GM18520 (cell line): Measurements from ENCODE around the gene SIK3.
"Not testable (repeated sequence)": the region's sequence is repeated elsewhere in the genome, so short reads cannot be mapped to it uniquely, and the experiment has no call there.

ENCODE experiments used
- ATAC-seq: cut with Tn5 transposase; IDR thresholded peaks from one replicate; pipeline ENCODE4 v1.9.1; 2021; ENCODE audit not compliant: unreplicated experiment

SIK3 gene

GRCh38 chr11:116844722-116845121, 253.5 kb downstream of the SIK3 start:
- no peak for ATAC-seq

- no peak for ATAC-seq
These were observed 254.6 kb downstream of the SIK3 start for GRCh38 chr11:116843661-116844060.

- ATAC-seq, result no peak
These were observed 255.3 kb downstream of the SIK3 start for GRCh38 chr11:116842909-116843308.

GRCh38 chr11:116842117-116842516, 256.1 kb downstream of the SIK3 start:
- no peak for ATAC-seq

GRCh38 chr11:116840746-116841296, 257.4 kb downstream of the SIK3 start:
- ATAC-seq, result no peak

- no peak for ATAC-seq
These were observed 257.9 kb downstream of the SIK3 start for GRCh38 chr11:116840224-116840745.

GRCh38 chr11:116838321-116839084, 259.7 kb downstream of the SIK3 start:
- ATAC-seq, result no peak

- no peak for ATAC-seq
These were observed 260.8 kb downstream of the SIK3 start, which contains the start of gene APOA1 for GRCh38 chr11:116837231-116838091. Gene APOA1 (minus strand): TSS chr11:116837622. CDS start chr11:116837387, 235 bp downstream.

GRCh38 chr11:116836632-116836991, 261.6 kb downstream of the SIK3 start:
- no peak for ATAC-seq

GRCh38 chr11:116835791-116836631, 262.2 kb downstream of the SIK3 start:
- ATAC-seq, result peak; percentile 52

- ATAC-seq, result no peak
These were observed 263.0 kb downstream of the SIK3 start for GRCh38 chr11:116835042-116835772.

- not testable (repeated sequence) for ATAC-seq
These were observed 263.6 kb downstream of the SIK3 start for GRCh38 chr11:116834535-116835041.

- ATAC-seq, result no peak
These were observed 264.3 kb downstream of the SIK3 start for GRCh38 chr11:116833816-116834534.

- no peak for ATAC-seq
These were observed 264.8 kb downstream of the SIK3 start for GRCh38 chr11:116833491-116833815.

GRCh38 chr11:116832350-116833290, 265.6 kb downstream of the SIK3 start:
- ATAC-seq, result no peak

- ATAC-seq, result no peak
These were observed 266.4 kb downstream of the SIK3 start for GRCh38 chr11:116831790-116832349.

- no peak for ATAC-seq
These were observed 267.9 kb downstream of the SIK3 start for GRCh38 chr11:116830184-116830912.
